ENCODE measurements around the gene SCLT1.

DNA sequence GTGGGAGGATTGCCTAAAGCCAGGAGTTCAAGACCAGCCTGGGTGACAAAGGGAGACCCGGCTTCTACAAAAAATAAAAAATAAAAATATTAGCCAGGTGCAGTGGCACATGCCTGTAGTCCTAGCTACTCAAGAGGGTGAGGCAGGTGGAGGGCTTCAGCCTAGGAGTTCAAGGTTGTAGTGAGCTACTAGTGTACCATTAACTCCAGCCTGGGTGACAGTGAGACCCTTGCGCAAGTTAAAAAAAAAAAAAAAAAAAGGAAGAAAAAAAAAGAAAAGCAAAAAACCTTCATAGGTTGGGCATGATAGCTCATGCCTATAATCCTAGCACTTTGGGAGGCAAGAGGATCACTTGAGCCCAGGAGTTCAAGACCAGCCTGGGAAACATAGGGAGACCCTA lies 5.8 kb downstream of the SCLT1 start:
- TF ChIP-seq, protein P1, sequence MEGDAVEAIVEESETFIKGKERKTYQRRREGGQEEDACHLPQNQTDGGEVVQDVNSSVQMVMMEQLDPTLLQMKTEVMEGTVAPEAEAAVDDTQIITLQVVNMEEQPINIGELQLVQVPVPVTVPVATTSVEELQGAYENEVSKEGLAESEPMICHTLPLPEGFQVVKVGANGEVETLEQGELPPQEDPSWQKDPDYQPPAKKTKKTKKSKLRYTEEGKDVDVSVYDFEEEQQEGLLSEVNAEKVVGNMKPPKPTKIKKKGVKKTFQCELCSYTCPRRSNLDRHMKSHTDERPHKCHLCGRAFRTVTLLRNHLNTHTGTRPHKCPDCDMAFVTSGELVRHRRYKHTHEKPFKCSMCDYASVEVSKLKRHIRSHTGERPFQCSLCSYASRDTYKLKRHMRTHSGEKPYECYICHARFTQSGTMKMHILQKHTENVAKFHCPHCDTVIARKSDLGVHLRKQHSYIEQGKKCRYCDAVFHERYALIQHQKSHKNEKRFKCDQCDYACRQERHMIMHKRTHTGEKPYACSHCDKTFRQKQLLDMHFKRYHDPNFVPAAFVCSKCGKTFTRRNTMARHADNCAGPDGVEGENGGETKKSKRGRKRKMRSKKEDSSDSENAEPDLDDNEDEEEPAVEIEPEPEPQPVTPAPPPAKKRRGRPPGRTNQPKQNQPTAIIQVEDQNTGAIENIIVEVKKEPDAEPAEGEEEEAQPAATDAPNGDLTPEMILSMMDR (IDR thresholded peaks at IDR 0.05) = no peak
- no peak for TF ChIP-seq EZH2 (IDR thresholded peaks at IDR 0.05; ENCODE audit: borderline replicate concordance, insufficient read depth, low read depth, low read length, poor library complexity, severe bottlenecking)

All from B cell (primary cell).